ENCODE results near the gene SPAAR. TPM values are rescaled to one million over a fixed set of nuclear protein-coding genes. Genes with fewer than 3 reads are reported as not detected.

Gene SPAAR
- total RNA-seq, 4 donors from 2014 or later, result 0.68 to 2.5 TPM; not detected in 2

GRCh38 chr9:35870351-35870923 is 38.9 kb upstream of the SPAAR start, which contains the start of gene OR13J1:
OR13J1 (minus strand) TSS chr9:35870401; CDS start chr9:35870401, 0 bp downstream.
- Histone ChIP-seq H3K36me3 (no peaks in the 10 kb centered on the region), H3K4me3 (no peak within 1 kb of the TSS), H3K9me3 (peaks cover 0 to under 1% of the 10 kb centered on the region in 2 donors), H3K27ac (no peak within 1 kb of the TSS), H3K27me3 (peaks cover 8% of the 10 kb centered on the region), H3K4me1 (no peaks in the 10 kb centered on the region)
- TF ChIP-seq POLR2AphosphoS5 (IDR thresholded peaks at IDR 0.05) (no peak), CTCF (IDR thresholded peaks at IDR 0.05) (no peak), POLR2A (IDR thresholded peaks at IDR 0.05) (no peak), EP300 (IDR thresholded peaks at IDR 0.05; ENCODE audit: low read depth) (no peak)
- no peak for DNase-seq
- 86 to 100% methylated on average over 2 to 8 of the region's 8 CpGs for WGBS, 2 donors (ENCODE audit: low coverage in 1 of 2)
- intact Hi-C loops (cut with DNase I; ENCODE audit: low total_unique reads), result no loop called here
- in situ Hi-C loops (cut with MboI; ENCODE audit: low pct_ligation_motif_present in 1 of 4, low pct_unique_long_range_greater_than_20kb in 1 of 4, low sequenced_read_pairs in 3 of 4), result no loop called here

DNA sequence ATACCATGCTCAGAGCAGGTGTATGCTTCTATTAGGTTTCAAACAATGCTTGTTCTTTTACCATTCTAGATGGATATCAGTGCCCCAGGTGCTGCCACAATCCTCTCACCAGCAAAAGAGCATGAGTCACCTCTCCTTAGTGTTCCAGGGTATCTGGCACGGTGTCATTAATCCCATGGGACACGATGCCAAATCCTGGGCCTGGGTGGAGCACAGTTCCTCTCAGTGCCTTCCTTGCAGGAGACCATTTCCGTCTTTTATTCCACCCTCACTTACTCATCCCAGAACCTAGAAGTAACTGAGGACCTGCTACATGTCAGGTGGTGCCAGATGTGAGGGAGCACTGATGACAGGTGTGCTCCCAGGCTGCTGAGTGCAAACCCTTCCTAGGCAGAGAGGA is 37.7 kb upstream of the SPAAR start:
- TF ChIP-seq CTCF (IDR thresholded peaks at IDR 0.05) (no peak), EP300 (IDR thresholded peaks at IDR 0.05; ENCODE audit: low read depth) (no peak), POLR2AphosphoS5 (IDR thresholded peaks at IDR 0.05) (no peak), POLR2A (IDR thresholded peaks at IDR 0.05) (no peak)
- WGBS, 2 donors (ENCODE audit: low coverage in 1 of 2), result 54 to 80% methylated on average over 1 to 3 of the region's 3 CpGs
- intact Hi-C loops (cut with DNase I; ENCODE audit: low total_unique reads) (no loop called here), in situ Hi-C loops (cut with MboI; ENCODE audit: low pct_ligation_motif_present in 1 of 4, low pct_unique_long_range_greater_than_20kb in 1 of 4, low sequenced_read_pairs in 3 of 4) (no loop called here)
- Histone ChIP-seq H3K36me3 (no peaks in the 10 kb centered on the region), H3K27me3 (peaks cover 11% of the 10 kb centered on the region), H3K4me1 (no peaks in the 10 kb centered on the region), H3K9me3 (peaks cover 4 to 8% of the 10 kb centered on the region in 2 donors), H3K27ac (no peak overlapping the region), H3K4me3 (no peak overlapping the region)
- DNase-seq, result no peak

- Histone ChIP-seq H3K27ac (no peak overlapping the region), H3K4me3 (no peak overlapping the region), H3K9me3 (peaks cover 9 to 12% of the 10 kb centered on the region in 2 donors), H3K36me3 (no peaks in the 10 kb centered on the region), H3K27me3 (peaks cover 11% of the 10 kb centered on the region), H3K4me1 (no peaks in the 10 kb centered on the region)
- 58 to 60% methylated on average over 3 of the region's 3 CpGs for WGBS, 2 donors (ENCODE audit: low coverage in 1 of 2)
- intact Hi-C loops (cut with DNase I; ENCODE audit: low total_unique reads), result no loop called here
- TF ChIP-seq POLR2AphosphoS5 (IDR thresholded peaks at IDR 0.05), result no peak
- no peak for TF ChIP-seq EP300 (IDR thresholded peaks at IDR 0.05; ENCODE audit: low read depth)
- TF ChIP-seq POLR2A (IDR thresholded peaks at IDR 0.05), result no peak
- TF ChIP-seq CTCF (IDR thresholded peaks at IDR 0.05), result no peak
- in situ Hi-C loops (cut with MboI; ENCODE audit: low pct_ligation_motif_present in 1 of 4, low pct_unique_long_range_greater_than_20kb in 1 of 4, low sequenced_read_pairs in 3 of 4), result no loop called here
- DNase-seq, result no peak
Measured at GRCh38 chr9:35872505-35872904, 36.8 kb upstream of the SPAAR start.

GRCh38 chr9:35882263-35882848 is 26.9 kb upstream of the SPAAR start:
- intact Hi-C loops (cut with DNase I; ENCODE audit: low total_unique reads) (loop anchor here (2.0 kb wide), 1 partner anchor 96 kb away; no protein-coding TSS in a partner anchor), in situ Hi-C loops (cut with MboI; ENCODE audit: low pct_ligation_motif_present in 1 of 4, low pct_unique_long_range_greater_than_20kb in 1 of 4, low sequenced_read_pairs in 3 of 4) (loop anchor here in 2 of 4 donors (5.0 to 10.0 kb wide), 2 partner anchors 88 to 95 kb away; partner anchors contain the start of gene NPR2 (in 1 of the 2))
- H3K36me3 ChIP-seq, result no peaks in the 10 kb centered on the region
- no peaks in the 10 kb centered on the region for H3K4me1 ChIP-seq
- peak; percentile 90 for DNase-seq
- no peak overlapping the region for H3K4me3 ChIP-seq
- H3K27me3 ChIP-seq, result peaks cover 5% of the 10 kb centered on the region
- 1% methylated on average over 4 of the region's 4 CpGs for WGBS, 2 donors (ENCODE audit: low coverage in 1 of 2)
- H3K27ac ChIP-seq, result no peak overlapping the region
- TF ChIP-seq POLR2A (IDR thresholded peaks at IDR 0.05), result no peak
- peak; percentile 92 to 98 (median 97) for TF ChIP-seq CTCF (IDR thresholded peaks at IDR 0.05)
- no peaks in the 10 kb centered on the region for H3K9me3 ChIP-seq
